ENCODE data around the gene HENMT1.
A peak's percentile ranks its signal among the peaks of the same experiment; 100 is the strongest.
"Not testable (repeated sequence)": the region's sequence is repeated elsewhere in the genome, so short reads cannot be mapped to it uniquely, and the experiment has no call there.

The HENMT1 gene

GRCh38 chr1:108670131-108670773 lies 9.4 kb upstream of the HENMT1 start:
- no peak for DNase-seq

- no peak for DNase-seq
Observed at GRCh38 chr1:108669679-108670078, 8.8 kb upstream of the HENMT1 start.

- DNase-seq = no peak
Observed at GRCh38 chr1:108668777-108669176, 7.9 kb upstream of the HENMT1 start.

GRCh38 chr1:108667422-108667821 lies 6.5 kb upstream of the HENMT1 start:
- not testable (repeated sequence) for DNase-seq

- no peak for DNase-seq
Observed at GRCh38 chr1:108665771-108666170, 4.9 kb upstream of the HENMT1 start.

- DNase-seq = no peak
Observed at GRCh38 chr1:108665067-108665466, 4.2 kb upstream of the HENMT1 start.

GRCh38 chr1:108664481-108664880 lies 3.6 kb upstream of the HENMT1 start:
- DNase-seq = no peak

- DNase-seq = peak; percentile 60
Observed at GRCh38 chr1:108663074-108663473, 2.2 kb upstream of the HENMT1 start.

- DNase-seq = no peak
Observed at GRCh38 chr1:108657356-108658080, 3.4 kb downstream of the HENMT1 start.

- DNase-seq = no peak
Observed at GRCh38 chr1:108653431-108654105, 7.3 kb downstream of the HENMT1 start.

- DNase-seq = no peak
Observed at GRCh38 chr1:108646648-108647269, 14.1 kb downstream of the HENMT1 start.

GRCh38 chr1:108646265-108646647 lies 14.6 kb downstream of the HENMT1 start:
- no peak for DNase-seq

- DNase-seq = no peak
Observed at GRCh38 chr1:108645564-108646184, 15.2 kb downstream of the HENMT1 start.

GRCh38 chr1:108644984-108645383 lies 15.9 kb downstream of the HENMT1 start:
- DNase-seq = no peak

GRCh38 chr1:108643492-108644335 lies 17.2 kb downstream of the HENMT1 start:
- DNase-seq = peak; percentile 59

- DNase-seq = not testable (repeated sequence)
Observed at GRCh38 chr1:108640863-108641262, 20.0 kb downstream of the HENMT1 start.

- DNase-seq = no peak
Observed at GRCh38 chr1:108639899-108640560, 20.9 kb downstream of the HENMT1 start.

- DNase-seq = no peak
Observed at GRCh38 chr1:108636876-108637275, 24.0 kb downstream of the HENMT1 start.

- DNase-seq = peak; percentile 94
Observed at GRCh38 chr1:108634521-108634920, 26.4 kb downstream of the HENMT1 start.

- no peak for DNase-seq
Observed at GRCh38 chr1:108628665-108629064, 32.2 kb downstream of the HENMT1 start.

- DNase-seq = no peak
Observed at GRCh38 chr1:108627951-108628350, 32.9 kb downstream of the HENMT1 start.

GRCh38 chr1:108627256-108627655 lies 33.6 kb downstream of the HENMT1 start:
- no peak for DNase-seq

Data from NCI-H1694 (cell line).